ENCODE measurements around the gene GOLGA6L10.
"Not testable (repeated sequence)": the region's sequence is repeated elsewhere in the genome, so short reads cannot be mapped to it uniquely, and the experiment has no call there.

- not testable (repeated sequence) for TF ChIP-seq CTCF (IDR thresholded peaks at IDR 0.05); POLR2AphosphoS5 (IDR thresholded peaks at IDR 0.05; ENCODE audit: insufficient read depth in 1 of 2, low read depth in 1 of 2)
Measured at GRCh38 chr15:82333603-82334553, 15.4 kb downstream of the GOLGA6L10 start.

Data from vagina (tissue), 2 donors.